H1 (cell line): ENCODE data around the gene DDIAS. TPM values are rescaled to one million over a fixed set of nuclear protein-coding genes. Genes with fewer than 3 reads are reported as not detected.

ENCODE experiments used
- CBX8 ChIP-seq: fragments of 300-800, 300-1000 bp; sonication (generic); IDR thresholded peaks from 2 replicates; pipeline ENCODE4 v1.7.1; 2016; ENCODE audit warnings: low read depth, low read length, borderline replicate concordance
- CEBPB ChIP-seq: IDR thresholded peaks from 2 replicates; pipeline ENCODE4 v1.6.1; 2012; ENCODE audit warnings: low read depth, low read length
- CHD7 ChIP-seq: fragments of 300-600 bp; sonication (generic); IDR thresholded peaks from 2 replicates; pipeline ENCODE4 v1.7.1; 2012; ENCODE audit warnings: low read length, moderate library complexity, mild to moderate bottlenecking, inconsistent platforms; ENCODE audit not compliant: insufficient replicate concordance
- CREB1 ChIP-seq: IDR thresholded peaks from 2 replicates; pipeline ENCODE4 v1.6.1; 2012; ENCODE audit warnings: inconsistent platforms
- EZH2 ChIP-seq: fragments of 200-600 bp; sonication (generic); IDR thresholded peaks from 2 replicates; pipeline ENCODE4 v1.7.1; 2012; ENCODE audit warnings: low read depth, mild to moderate bottlenecking, moderate library complexity, low read length, inconsistent platforms; ENCODE audit not compliant: severe bottlenecking
- SIX5 ChIP-seq: IDR thresholded peaks from 2 replicates; pipeline ENCODE4 v1.6.1; 2011; ENCODE audit warnings: mild to moderate bottlenecking, low read depth, low read length
- polyA plus RNA-seq, 7 experiments: library from polyadenylated mRNA; depleted of rRNA in 3 of 7; stranded (reverse) in 5 of 7; unstranded in 2 of 7; fragments of >200 nt in 5 of 7; fragments of 200-250 nt in 2 of 7; gene quantifications; 1 replicate in 5 of 7; 2 replicates in 1 of 7; 4 replicates in 1 of 7; pipeline versions ENCODE4 v1.2.1 to v1.2.3, GENCODE V29; 2011 to 2013; ENCODE audit warnings: missing spikeins in 2 of 7, mixed read lengths in 2 of 7
- total RNA-seq: library from RNA; stranded (reverse); fragmentation: NEBNext Ultra II Directional; extraction: Animal tissue kit (Norgen Biotek cat#: 25700); gene quantifications from 2 replicates; pipeline ENCODE4 v1.2.1, GENCODE V29; 2021

DDIAS gene
- total and polyA plus RNA-seq, 2 of the 8 experiments (the other 6 are each of a cell fraction or from before 2014, with no cell fraction given), result 11.6 to 25.7 TPM

- TF ChIP-seq CHD7 (no peak), SIX5 (no peak), EZH2 (no peak), CBX8 (no peak), CEBPB (no peak), CREB1 (no peak)
- TF ChIP-seq, all 59 proteins: peak for 0
Observed at GRCh38 chr11:82865841-82866240, 35.7 kb upstream of the DDIAS start (continued).
